ENCODE measurements around the gene MAST4. TPM values are rescaled to one million over a fixed set of nuclear protein-coding genes. Genes with fewer than 3 reads are reported as not detected.

The MAST4 gene
- polyA plus RNA-seq, 1 experiment: 4.0 TPM

DNA sequence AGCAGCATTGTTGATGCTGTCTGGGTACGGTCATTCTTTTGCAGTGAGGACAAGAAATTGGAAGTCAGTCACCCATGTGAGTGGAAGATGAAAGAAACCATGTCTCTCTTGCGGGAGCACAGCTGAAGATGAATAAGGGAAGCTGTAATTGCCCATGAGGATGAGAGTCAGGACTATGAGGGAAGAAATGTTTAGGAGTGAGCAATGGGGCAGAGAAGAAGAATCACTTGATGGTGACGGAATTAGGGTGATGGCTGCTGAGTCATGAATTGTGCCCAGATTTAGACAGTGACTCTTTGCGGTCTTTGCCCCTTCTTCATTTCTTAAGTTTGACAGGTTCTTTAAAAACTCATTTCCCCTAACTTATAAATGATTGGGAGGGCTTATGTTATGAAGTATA is 183.3 kb downstream of the MAST4 start:
- DNase-seq (ENCODE audit: low read depth): no peak
- CTCF ChIA-PET: no interaction called here

DNA sequence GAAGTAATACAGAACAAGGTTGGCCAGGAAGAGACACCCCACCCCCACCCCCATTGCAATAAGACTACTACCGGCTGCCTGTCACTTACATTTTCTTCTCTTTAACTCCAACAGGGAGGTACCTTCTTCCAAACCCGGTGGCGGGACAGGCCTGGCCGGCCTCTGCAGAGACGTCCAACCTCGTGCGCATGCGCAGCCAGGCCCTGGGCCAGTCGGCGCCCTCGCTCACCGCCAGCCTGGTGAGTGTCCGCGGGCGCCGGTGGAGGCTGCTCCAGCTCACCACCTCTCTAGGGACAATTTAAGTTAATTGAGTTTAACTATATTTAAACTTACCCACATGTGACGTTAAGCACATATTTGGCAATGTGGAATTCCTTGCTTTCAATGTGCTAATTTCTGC is 192.4 kb downstream of the MAST4 start:
- no peak overlapping the region for H3K4me3 ChIP-seq (ENCODE audit: low read depth, low read length)
- H3K27me3 ChIP-seq (ENCODE audit: control insufficient read depth, insufficient read depth, low read length): no peaks in the 10 kb centered on the region
- TF ChIP-seq, protein P1, sequence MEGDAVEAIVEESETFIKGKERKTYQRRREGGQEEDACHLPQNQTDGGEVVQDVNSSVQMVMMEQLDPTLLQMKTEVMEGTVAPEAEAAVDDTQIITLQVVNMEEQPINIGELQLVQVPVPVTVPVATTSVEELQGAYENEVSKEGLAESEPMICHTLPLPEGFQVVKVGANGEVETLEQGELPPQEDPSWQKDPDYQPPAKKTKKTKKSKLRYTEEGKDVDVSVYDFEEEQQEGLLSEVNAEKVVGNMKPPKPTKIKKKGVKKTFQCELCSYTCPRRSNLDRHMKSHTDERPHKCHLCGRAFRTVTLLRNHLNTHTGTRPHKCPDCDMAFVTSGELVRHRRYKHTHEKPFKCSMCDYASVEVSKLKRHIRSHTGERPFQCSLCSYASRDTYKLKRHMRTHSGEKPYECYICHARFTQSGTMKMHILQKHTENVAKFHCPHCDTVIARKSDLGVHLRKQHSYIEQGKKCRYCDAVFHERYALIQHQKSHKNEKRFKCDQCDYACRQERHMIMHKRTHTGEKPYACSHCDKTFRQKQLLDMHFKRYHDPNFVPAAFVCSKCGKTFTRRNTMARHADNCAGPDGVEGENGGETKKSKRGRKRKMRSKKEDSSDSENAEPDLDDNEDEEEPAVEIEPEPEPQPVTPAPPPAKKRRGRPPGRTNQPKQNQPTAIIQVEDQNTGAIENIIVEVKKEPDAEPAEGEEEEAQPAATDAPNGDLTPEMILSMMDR (IDR thresholded peaks at IDR 0.05; ENCODE audit: insufficient read depth, low read depth, low read length): no peak
- no peak for DNase-seq (ENCODE audit: low read depth)
- ChIA-PET POLR2A (no interaction called here), CTCF (interaction anchor here (0.9 kb wide), 1 partner anchor 11 kb away, joined by 3 read pairs; no protein-coding TSS in a partner anchor)
- H3K36me3 ChIP-seq (ENCODE audit: control insufficient read depth, insufficient read depth, low read length): no peaks in the 10 kb centered on the region

More for the DNA sequence above, 183.3 kb downstream of the MAST4 start:
- Histone ChIP-seq H3K36me3 (ENCODE audit: control insufficient read depth, insufficient read depth, low read length) (no peaks in the 10 kb centered on the region), H3K27me3 (ENCODE audit: control insufficient read depth, insufficient read depth, low read length) (no peaks in the 10 kb centered on the region), H3K4me3 (ENCODE audit: low read depth, low read length) (no peak overlapping the region)
- TF ChIP-seq, protein P1 (IDR thresholded peaks at IDR 0.05; ENCODE audit: insufficient read depth, low read depth, low read length): no peak
- POLR2A ChIA-PET: no interaction called here

DNA sequence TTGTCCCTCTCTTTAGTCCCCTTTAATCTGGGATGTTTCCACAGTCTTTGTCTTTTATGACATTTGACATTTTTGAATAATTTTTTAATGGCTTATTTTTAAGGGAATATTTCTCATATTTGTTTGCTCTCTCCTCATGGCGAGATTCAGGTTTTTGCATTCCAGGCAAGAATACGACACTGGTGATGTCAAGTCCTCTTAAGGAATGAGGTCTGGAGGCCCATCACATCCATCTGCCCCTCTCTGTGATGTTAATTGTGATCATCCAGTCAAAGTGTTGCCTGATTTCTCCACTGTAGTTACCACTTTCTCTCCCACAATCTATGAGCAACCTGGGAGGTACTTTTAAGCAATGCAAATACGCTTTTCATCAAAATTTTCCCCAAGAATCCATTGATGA is 193.2 kb downstream of the MAST4 start:
- H3K27me3 ChIP-seq (ENCODE audit: control insufficient read depth, insufficient read depth, low read length): peaks cover 2% of the 10 kb centered on the region; the same call in 1 of the 2 replicates
- H3K4me3 ChIP-seq (ENCODE audit: low read depth, low read length): no peak overlapping the region
- ChIA-PET CTCF (interaction anchor here (0.9 kb wide), 1 partner anchor 11 kb away, joined by 3 read pairs; no protein-coding TSS in a partner anchor), POLR2A (no interaction called here)
- H3K36me3 ChIP-seq (ENCODE audit: control insufficient read depth, insufficient read depth, low read length): no peaks in the 10 kb centered on the region
- TF ChIP-seq, protein P1 (IDR thresholded peaks at IDR 0.05; ENCODE audit: insufficient read depth, low read depth, low read length): no peak
- no peak for DNase-seq (ENCODE audit: low read depth)

- Histone ChIP-seq H3K4me3 (ENCODE audit: low read depth, low read length) (no peak overlapping the region), H3K27me3 (ENCODE audit: control insufficient read depth, insufficient read depth, low read length) (peaks cover 2% of the 10 kb centered on the region; the same call in 1 of the 2 replicates), H3K36me3 (ENCODE audit: control insufficient read depth, insufficient read depth, low read length) (no peaks in the 10 kb centered on the region)
- TF ChIP-seq, protein P1 (IDR thresholded peaks at IDR 0.05; ENCODE audit: insufficient read depth, low read depth, low read length): no peak
- DNase-seq (ENCODE audit: low read depth): no peak
- ChIA-PET CTCF (no interaction called here), POLR2A (no interaction called here)
These were observed 196.9 kb downstream of the MAST4 start for GRCh38 chr5:66793049-66793448.

- ChIA-PET CTCF (interaction anchor here (0.6 to 1.1 kb wide), 2 partner anchors 69 to 488 kb away, joined by 3 read pairs; no protein-coding TSS in a partner anchor), POLR2A (no interaction called here)
- DNase-seq (ENCODE audit: low read depth): no peak
- no peak overlapping the region for H3K4me3 ChIP-seq (ENCODE audit: low read depth, low read length)
- H3K36me3 ChIP-seq (ENCODE audit: control insufficient read depth, insufficient read depth, low read length): no peaks in the 10 kb centered on the region
- TF ChIP-seq, protein P1 (IDR thresholded peaks at IDR 0.05; ENCODE audit: insufficient read depth, low read depth, low read length): no peak
- H3K27me3 ChIP-seq (ENCODE audit: control insufficient read depth, insufficient read depth, low read length): peaks cover 2% of the 10 kb centered on the region; the same call in 1 of the 2 replicates
These were observed 199.5 kb downstream of the MAST4 start for GRCh38 chr5:66795682-66796081.

Data from BJ (cell line).